ENCODE results near the gene SSBP3.

DNA sequence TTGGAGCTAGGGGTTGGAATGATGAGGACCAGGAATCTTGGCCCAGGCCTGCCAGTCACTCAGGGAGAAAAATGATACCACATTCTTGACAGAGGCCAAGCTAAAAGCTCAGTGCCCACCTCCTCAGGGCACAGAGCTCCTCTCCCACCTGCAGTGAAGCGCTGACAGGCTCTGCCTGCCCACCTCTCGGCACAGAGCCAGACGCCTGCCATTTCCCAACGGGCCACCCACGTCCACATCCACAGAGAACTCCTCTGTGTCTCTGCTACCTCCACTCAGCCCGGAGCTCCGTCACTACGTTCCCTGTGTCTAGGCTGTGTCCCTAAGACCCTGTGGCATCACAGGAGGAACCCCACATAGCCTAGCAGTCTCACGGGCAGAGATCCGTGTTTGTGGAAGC is 145.4 kb downstream of the SSBP3 start:
- TF ChIP-seq EGR1 (IDR thresholded peaks at IDR 0.05; ENCODE audit: low read depth) (no peak), POLR2A (IDR thresholded peaks at IDR 0.05; ENCODE audit: borderline replicate concordance, extremely low read depth, insufficient read depth, insufficient read length) (no peak), SRF (IDR thresholded peaks at IDR 0.05; ENCODE audit: low read depth) (no peak)
- TF ChIP-seq, protein P1, sequence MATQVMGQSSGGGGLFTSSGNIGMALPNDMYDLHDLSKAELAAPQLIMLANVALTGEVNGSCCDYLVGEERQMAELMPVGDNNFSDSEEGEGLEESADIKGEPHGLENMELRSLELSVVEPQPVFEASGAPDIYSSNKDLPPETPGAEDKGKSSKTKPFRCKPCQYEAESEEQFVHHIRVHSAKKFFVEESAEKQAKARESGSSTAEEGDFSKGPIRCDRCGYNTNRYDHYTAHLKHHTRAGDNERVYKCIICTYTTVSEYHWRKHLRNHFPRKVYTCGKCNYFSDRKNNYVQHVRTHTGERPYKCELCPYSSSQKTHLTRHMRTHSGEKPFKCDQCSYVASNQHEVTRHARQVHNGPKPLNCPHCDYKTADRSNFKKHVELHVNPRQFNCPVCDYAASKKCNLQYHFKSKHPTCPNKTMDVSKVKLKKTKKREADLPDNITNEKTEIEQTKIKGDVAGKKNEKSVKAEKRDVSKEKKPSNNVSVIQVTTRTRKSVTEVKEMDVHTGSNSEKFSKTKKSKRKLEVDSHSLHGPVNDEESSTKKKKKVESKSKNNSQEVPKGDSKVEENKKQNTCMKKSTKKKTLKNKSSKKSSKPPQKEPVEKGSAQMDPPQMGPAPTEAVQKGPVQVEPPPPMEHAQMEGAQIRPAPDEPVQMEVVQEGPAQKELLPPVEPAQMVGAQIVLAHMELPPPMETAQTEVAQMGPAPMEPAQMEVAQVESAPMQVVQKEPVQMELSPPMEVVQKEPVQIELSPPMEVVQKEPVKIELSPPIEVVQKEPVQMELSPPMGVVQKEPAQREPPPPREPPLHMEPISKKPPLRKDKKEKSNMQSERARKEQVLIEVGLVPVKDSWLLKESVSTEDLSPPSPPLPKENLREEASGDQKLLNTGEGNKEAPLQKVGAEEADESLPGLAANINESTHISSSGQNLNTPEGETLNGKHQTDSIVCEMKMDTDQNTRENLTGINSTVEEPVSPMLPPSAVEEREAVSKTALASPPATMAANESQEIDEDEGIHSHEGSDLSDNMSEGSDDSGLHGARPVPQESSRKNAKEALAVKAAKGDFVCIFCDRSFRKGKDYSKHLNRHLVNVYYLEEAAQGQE (IDR thresholded peaks at IDR 0.05; ENCODE audit: low read depth), result no peak
- TF ChIP-seq, protein P2, sequence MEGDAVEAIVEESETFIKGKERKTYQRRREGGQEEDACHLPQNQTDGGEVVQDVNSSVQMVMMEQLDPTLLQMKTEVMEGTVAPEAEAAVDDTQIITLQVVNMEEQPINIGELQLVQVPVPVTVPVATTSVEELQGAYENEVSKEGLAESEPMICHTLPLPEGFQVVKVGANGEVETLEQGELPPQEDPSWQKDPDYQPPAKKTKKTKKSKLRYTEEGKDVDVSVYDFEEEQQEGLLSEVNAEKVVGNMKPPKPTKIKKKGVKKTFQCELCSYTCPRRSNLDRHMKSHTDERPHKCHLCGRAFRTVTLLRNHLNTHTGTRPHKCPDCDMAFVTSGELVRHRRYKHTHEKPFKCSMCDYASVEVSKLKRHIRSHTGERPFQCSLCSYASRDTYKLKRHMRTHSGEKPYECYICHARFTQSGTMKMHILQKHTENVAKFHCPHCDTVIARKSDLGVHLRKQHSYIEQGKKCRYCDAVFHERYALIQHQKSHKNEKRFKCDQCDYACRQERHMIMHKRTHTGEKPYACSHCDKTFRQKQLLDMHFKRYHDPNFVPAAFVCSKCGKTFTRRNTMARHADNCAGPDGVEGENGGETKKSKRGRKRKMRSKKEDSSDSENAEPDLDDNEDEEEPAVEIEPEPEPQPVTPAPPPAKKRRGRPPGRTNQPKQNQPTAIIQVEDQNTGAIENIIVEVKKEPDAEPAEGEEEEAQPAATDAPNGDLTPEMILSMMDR (IDR thresholded peaks at IDR 0.05 in 2 of 3, conservative IDR thresholded peaks at IDR 0.05 in 1 of 3; ENCODE audit: borderline replicate concordance in 1 of 3, insufficient read depth in 1 of 3, low read depth in 2 of 3, low read length in 2 of 3), result no peak
- TF ChIP-seq, protein P3, sequence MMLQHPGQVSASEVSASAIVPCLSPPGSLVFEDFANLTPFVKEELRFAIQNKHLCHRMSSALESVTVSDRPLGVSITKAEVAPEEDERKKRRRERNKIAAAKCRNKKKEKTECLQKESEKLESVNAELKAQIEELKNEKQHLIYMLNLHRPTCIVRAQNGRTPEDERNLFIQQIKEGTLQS (IDR thresholded peaks at IDR 0.05), result no peak
